DND-41 (cell line): ENCODE data around the gene ZCCHC13.

Experiments used
- ATAC-seq: fragments of 200-7000 bp; cut with Tn5 transposase; 3 replicates; pipeline ENCODE4 v1.9.1; 2021; ENCODE audit warnings: low read depth; ENCODE audit not compliant: insufficient read depth
- DNase-seq: peaks from one replicate; pipeline ENCODE4 v3.0.0-alpha.2; 2020
- H2AFZ ChIP-seq: 2 replicates; pipeline ENCODE4 v1.6.0; 2012; ENCODE audit warnings: low read depth, low read length
- H3K27ac ChIP-seq: 2 replicates; pipeline ENCODE4 v1.5.1; 2012; ENCODE audit warnings: low read length, inconsistent platforms
- H3K27me3 ChIP-seq: fragments of 200-600 bp; sonication (generic); 2 replicates; pipeline ENCODE4 v1.6.0; 2012; ENCODE audit warnings: low read length, mild to moderate bottlenecking, inconsistent platforms; ENCODE audit not compliant: insufficient read depth, poor library complexity
- H3K36me3 ChIP-seq: 2 replicates; pipeline ENCODE4 v1.5.1; 2012; ENCODE audit warnings: low read length, inconsistent platforms; ENCODE audit not compliant: insufficient read depth
- H3K4me1 ChIP-seq: 2 replicates; pipeline ENCODE4 v1.5.1; 2012; ENCODE audit warnings: mild to moderate bottlenecking, low read length; ENCODE audit not compliant: insufficient read depth
- H3K4me2 ChIP-seq: 2 replicates; pipeline ENCODE4 v1.6.0; 2012; ENCODE audit warnings: mild to moderate bottlenecking, moderate library complexity, low read length, inconsistent platforms; ENCODE audit not compliant: insufficient read depth
- H3K4me3 ChIP-seq, 2 experiments: fragments of 200-600 bp in 1 of 2; shearing (Covaris generic) in 1 of 2; 2 replicates each; pipeline ENCODE4 v1.5.1; 2012 to 2016; ENCODE audit warnings: inconsistent platforms in 2 of 2, low read length in 2 of 2, mild to moderate bottlenecking in 2 of 2, low read depth in 1 of 2, moderate library complexity in 1 of 2
- H3K79me2 ChIP-seq: 2 replicates; pipeline ENCODE4 v1.6.0; 2012; ENCODE audit warnings: low read length, inconsistent platforms; ENCODE audit not compliant: insufficient read depth
- H3K9ac ChIP-seq: 2 replicates; pipeline ENCODE4 v1.6.0; 2012; ENCODE audit warnings: low read depth, mild to moderate bottlenecking, inconsistent platforms, low read length, moderate library complexity
- H3K9me3 ChIP-seq: 2 replicates; pipeline ENCODE4 v1.5.1; 2012; ENCODE audit warnings: low read length, moderate library complexity, mild to moderate bottlenecking, inconsistent platforms; ENCODE audit not compliant: insufficient read depth, severe bottlenecking
- H4K20me1 ChIP-seq: 2 replicates; pipeline ENCODE4 v1.6.0; 2012; ENCODE audit warnings: low read length; ENCODE audit not compliant: insufficient read depth
- CTCF ChIP-seq: IDR thresholded peaks from 2 replicates; pipeline ENCODE4 v1.5.1; 2012; ENCODE audit warnings: borderline replicate concordance, low read length, moderate library complexity, mild to moderate bottlenecking; ENCODE audit not compliant: poor library complexity, severe bottlenecking; ENCODE audit errors: extremely low read depth
- EZH2 ChIP-seq: IDR thresholded peaks from 3 replicates; pipeline ENCODE4 v1.6.1; 2012; ENCODE audit warnings: borderline replicate concordance, low read depth, mild to moderate bottlenecking, moderate library complexity, low read length, inconsistent platforms; ENCODE audit not compliant: severe bottlenecking

Gene ZCCHC13

DNA sequence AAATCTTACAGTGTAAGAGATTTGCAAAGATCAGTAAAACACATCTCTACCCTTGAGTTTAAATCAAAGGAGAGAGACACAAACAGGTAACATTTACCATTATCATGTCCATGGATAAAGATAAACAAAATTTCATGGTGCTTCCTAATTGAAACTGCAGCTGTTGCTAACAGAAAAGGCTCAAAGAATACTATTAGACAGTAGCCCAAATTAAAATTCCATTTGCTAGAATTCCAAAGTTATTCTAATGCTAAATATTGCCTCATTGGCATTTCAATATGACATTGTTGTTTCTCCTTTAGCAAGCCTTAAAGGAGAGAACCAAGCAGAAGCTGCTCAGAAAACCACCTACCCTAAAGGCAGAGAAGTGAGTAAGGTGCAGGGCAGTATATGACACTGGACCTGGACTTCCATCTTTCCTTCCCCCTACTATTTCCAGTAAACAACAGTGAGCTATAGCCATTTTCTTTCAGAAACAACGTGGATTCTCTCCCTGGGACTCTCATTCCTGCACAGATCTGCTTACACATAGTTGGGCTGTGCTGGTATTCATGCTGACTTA lies 19.5 kb upstream of the ZCCHC13 start:
- no peak for TF ChIP-seq EZH2
- no peak for TF ChIP-seq CTCF
- H3K4me3 ChIP-seq, result no peak overlapping the region
- no peaks in the 10 kb centered on the region for H3K27me3 ChIP-seq
- peaks cover 14% of the 10 kb centered on the region; the same call in 1 of the 2 replicates for H4K20me1 ChIP-seq
- peaks cover 81% of the 10 kb centered on the region for H3K36me3 ChIP-seq
- no peak overlapping the region for H3K27ac ChIP-seq
- ATAC-seq (no peak), DNase-seq (no peak)
- H3K9me3 ChIP-seq, result no peaks in the 10 kb centered on the region
- no peak overlapping the region for H3K4me2 ChIP-seq
- peaks cover 76% of the 10 kb centered on the region for H3K79me2 ChIP-seq
- no peak overlapping the region for H3K9ac ChIP-seq
- H3K4me1 ChIP-seq, result peaks cover 15% of the 10 kb centered on the region
- H2AFZ ChIP-seq, result no peak overlapping the region

DNA sequence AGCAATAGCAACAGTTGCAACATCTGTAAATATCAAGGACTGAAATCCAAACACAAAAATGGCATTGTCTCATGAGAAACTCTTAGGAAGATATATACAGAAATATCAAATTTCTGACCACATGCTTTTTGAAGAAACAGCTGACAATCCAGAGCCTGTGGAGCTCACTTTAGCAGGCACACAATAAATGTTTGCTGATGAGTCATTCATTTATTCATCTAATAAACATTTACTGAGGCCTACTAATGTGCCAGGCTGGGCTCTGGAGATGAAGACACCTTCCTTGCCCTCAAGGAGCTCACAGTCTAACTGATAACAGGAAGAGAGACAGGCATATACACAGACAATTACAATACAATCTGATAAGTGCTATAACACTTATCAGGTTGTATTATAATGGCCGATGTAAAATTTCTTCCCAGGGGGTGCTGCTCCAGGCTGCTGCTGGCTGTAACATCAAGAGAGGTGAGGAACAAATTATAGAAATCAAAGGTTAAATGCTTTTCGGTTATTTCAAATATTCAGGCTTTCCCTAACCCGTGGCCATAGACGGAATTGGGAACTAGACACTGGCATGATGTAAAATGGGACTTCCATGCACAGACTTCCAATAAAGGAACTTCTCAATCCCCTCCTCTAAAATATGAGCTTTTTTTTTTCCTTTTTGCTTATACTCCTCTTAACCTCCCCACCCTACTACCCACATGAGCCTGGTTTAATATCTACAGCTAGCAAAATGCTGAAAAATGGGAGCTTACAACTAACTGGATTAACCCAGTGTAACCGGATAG lies 16.8 kb upstream of the ZCCHC13 start:
- no peaks in the 10 kb centered on the region for H3K9me3 ChIP-seq
- H3K4me1 ChIP-seq, result peaks cover 25% of the 10 kb centered on the region
- no peak overlapping the region for H3K4me3 ChIP-seq
- TF ChIP-seq EZH2 (no peak), CTCF (no peak)
- peaks cover 55% of the 10 kb centered on the region for H3K36me3 ChIP-seq
- no peak overlapping the region for H3K27ac ChIP-seq
- H3K4me2 ChIP-seq, result no peak overlapping the region
- peaks cover 94% of the 10 kb centered on the region for H3K79me2 ChIP-seq
- no peak overlapping the region for H3K9ac ChIP-seq
- H2AFZ ChIP-seq, result no peak overlapping the region
- DNase-seq (no peak), ATAC-seq (no peak)
- no peaks in the 10 kb centered on the region for H3K27me3 ChIP-seq
- H4K20me1 ChIP-seq, result peaks cover 14% of the 10 kb centered on the region; the same call in 1 of the 2 replicates

- H3K79me2 ChIP-seq, result peaks cover 61% of the 10 kb centered on the region
Measured at GRCh38 chrX:74291577-74291963, 12.4 kb upstream of the ZCCHC13 start.

More at GRCh38 chrX:74291577-74291963, 12.4 kb upstream of the ZCCHC13 start:
- Histone ChIP-seq H3K4me3 (peak overlapping the region; percentile 62 to 92), H4K20me1 (no peaks in the 10 kb centered on the region), H2AFZ (peak overlapping the region; percentile 82), H3K27me3 (no peaks in the 10 kb centered on the region), H3K4me2 (peak overlapping the region; percentile 92), H3K9ac (peak overlapping the region; percentile 83), H3K9me3 (no peaks in the 10 kb centered on the region), H3K27ac (peak overlapping the region; percentile 98), H3K36me3 (peaks cover 23% of the 10 kb centered on the region), H3K4me1 (peaks cover 28% of the 10 kb centered on the region)
- ATAC-seq (no peak), DNase-seq (no peak)
- TF ChIP-seq CTCF, result no peak
- no peak for TF ChIP-seq EZH2
